Esophagus squamous epithelium (tissue), 5 donors: ENCODE data around the gene GPSM1. TPM values are rescaled to one million over a fixed set of nuclear protein-coding genes. Genes with fewer than 3 reads are reported as not detected.
"Not testable (repeated sequence)": the region's sequence is repeated elsewhere in the genome, so short reads cannot be mapped to it uniquely, and the experiment has no call there.

Experiments used
- DNase-seq: peaks from one replicate; lab custom pipeline; 2025; lab: John Stamatoyannopoulos, UW
- H3K27ac ChIP-seq, 4 donors: fragments of 200-600 bp; sonication (generic); one replicate each; pipeline ENCODE4 v1.5.1; 2016 to 2019; ENCODE audit warnings: mild to moderate bottlenecking in 1 of 4
- H3K27me3 ChIP-seq, 4 donors: fragments of 200-600 bp; sonication (generic); 1 replicate in 3 of 4; 2 replicates in 1 of 4; pipeline versions ENCODE4 v1.5.1 to v1.6.0; 2017 to 2021; ENCODE audit warnings: antibody characterized with exemption in 1 of 4
- H3K36me3 ChIP-seq, 3 donors: fragments of 200-600 bp; sonication (generic); one replicate each; pipeline ENCODE4 v1.5.1; 2016 to 2019
- H3K4me1 ChIP-seq, 3 donors: fragments of 200-600 bp; sonication (generic); one replicate each; pipeline ENCODE4 v1.5.1; 2017 to 2019
- H3K4me3 ChIP-seq, 4 donors: fragments of 200-600 bp; sonication (generic); 1 replicate in 3 of 4; 2 replicates in 1 of 4; pipeline ENCODE4 v1.5.1; 2016 to 2019; ENCODE audit warnings: mild to moderate bottlenecking in 2 of 4, moderate library complexity in 1 of 4
- H3K9me3 ChIP-seq, 3 donors: fragments of 200-600 bp; sonication (generic); one replicate each; pipeline ENCODE4 v1.5.1; 2016 to 2019
- POLR2A ChIP-seq, 4 donors: fragments of 450-650 bp; IDR thresholded peaks; one replicate each; pipeline ENCODE4 v1.6.1; 2017; ENCODE audit warnings: antibody characterized with exemption in 4 of 4, mild to moderate bottlenecking in 4 of 4, moderate library complexity in 3 of 4
- WGBS, 2 donors: methylation state at CpG; one replicate each; pipeline ENCODE4 v1.1.5; 2018; 5-methylcytosine and 5-hydroxymethylcytosine counted together
- intact Hi-C: fragments of 100-400 bp; cut with DNase I; formaldehyde crosslinking; loops from one replicate; pipeline ENCODE4 v1.15.0; 2022
- total RNA-seq, 4 donors: library from RNA; depleted of rRNA; stranded (reverse); fragments of >200 nt; gene quantifications; one replicate each; pipeline ENCODE4 v1.1.0, GENCODE V29; 2016
- TF ChIP-seq, protein P1 (sequence below), 6 experiments: fragments of 450-650 bp in 4 of 6; fragments of 200-600 bp in 2 of 6; sonication (generic) in 2 of 6; IDR thresholded peaks; one replicate each; pipeline ENCODE4 v1.5.1; 2016 to 2019; ENCODE audit warnings: antibody characterized with exemption in 6 of 6, mild to moderate bottlenecking in 4 of 6, moderate library complexity in 4 of 6
- donor health status: DM: yes; HTN: yes; CAD: no.

The GPSM1 gene
- total RNA-seq, 4 donors from 2014 or later, result 0.72 to 8.2 (median 1.9) TPM

DNA sequence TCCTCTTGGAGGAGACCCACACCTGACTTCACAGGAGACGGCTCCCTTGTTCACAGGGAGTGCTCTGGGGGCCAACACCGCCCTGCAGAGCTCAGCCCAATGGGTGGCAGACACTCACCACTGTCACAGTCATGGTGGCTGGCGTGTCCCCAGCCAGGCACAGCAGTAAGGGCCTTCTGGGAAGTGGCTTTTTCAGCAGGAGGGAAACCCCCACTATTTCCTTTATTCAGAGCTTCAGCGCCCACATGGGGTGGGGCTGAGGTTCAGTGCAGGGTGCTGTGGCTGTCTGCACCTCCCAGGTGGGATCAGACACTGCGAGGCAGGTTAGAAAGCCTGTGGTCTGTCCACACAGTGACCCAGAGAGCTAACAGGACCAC, 76.2 kb downstream of the GPSM1 start:
- WGBS, 2 donors, result 71 to 82% methylated on average over 1 to 3 of the region's 5 CpGs
- DNase-seq, result no peak
- Histone ChIP-seq H3K27me3 (no peaks in the 10 kb centered on the region), H3K4me1 (peaks cover 16 to 51% (median 17%) of the 10 kb centered on the region in 3 donors), H3K36me3 (peaks cover 9 to 66% (median 15%) of the 10 kb centered on the region in 3 donors), H3K9me3 (no peaks in the 10 kb centered on the region), H3K27ac (no peak overlapping the region), H3K4me3 (no peak overlapping the region)
- TF ChIP-seq POLR2A (IDR thresholded peaks at IDR 0.05), result no peak
- TF ChIP-seq, protein P1, sequence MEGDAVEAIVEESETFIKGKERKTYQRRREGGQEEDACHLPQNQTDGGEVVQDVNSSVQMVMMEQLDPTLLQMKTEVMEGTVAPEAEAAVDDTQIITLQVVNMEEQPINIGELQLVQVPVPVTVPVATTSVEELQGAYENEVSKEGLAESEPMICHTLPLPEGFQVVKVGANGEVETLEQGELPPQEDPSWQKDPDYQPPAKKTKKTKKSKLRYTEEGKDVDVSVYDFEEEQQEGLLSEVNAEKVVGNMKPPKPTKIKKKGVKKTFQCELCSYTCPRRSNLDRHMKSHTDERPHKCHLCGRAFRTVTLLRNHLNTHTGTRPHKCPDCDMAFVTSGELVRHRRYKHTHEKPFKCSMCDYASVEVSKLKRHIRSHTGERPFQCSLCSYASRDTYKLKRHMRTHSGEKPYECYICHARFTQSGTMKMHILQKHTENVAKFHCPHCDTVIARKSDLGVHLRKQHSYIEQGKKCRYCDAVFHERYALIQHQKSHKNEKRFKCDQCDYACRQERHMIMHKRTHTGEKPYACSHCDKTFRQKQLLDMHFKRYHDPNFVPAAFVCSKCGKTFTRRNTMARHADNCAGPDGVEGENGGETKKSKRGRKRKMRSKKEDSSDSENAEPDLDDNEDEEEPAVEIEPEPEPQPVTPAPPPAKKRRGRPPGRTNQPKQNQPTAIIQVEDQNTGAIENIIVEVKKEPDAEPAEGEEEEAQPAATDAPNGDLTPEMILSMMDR (IDR thresholded peaks at IDR 0.05), result no peak
- intact Hi-C loops, result no loop called here

DNA sequence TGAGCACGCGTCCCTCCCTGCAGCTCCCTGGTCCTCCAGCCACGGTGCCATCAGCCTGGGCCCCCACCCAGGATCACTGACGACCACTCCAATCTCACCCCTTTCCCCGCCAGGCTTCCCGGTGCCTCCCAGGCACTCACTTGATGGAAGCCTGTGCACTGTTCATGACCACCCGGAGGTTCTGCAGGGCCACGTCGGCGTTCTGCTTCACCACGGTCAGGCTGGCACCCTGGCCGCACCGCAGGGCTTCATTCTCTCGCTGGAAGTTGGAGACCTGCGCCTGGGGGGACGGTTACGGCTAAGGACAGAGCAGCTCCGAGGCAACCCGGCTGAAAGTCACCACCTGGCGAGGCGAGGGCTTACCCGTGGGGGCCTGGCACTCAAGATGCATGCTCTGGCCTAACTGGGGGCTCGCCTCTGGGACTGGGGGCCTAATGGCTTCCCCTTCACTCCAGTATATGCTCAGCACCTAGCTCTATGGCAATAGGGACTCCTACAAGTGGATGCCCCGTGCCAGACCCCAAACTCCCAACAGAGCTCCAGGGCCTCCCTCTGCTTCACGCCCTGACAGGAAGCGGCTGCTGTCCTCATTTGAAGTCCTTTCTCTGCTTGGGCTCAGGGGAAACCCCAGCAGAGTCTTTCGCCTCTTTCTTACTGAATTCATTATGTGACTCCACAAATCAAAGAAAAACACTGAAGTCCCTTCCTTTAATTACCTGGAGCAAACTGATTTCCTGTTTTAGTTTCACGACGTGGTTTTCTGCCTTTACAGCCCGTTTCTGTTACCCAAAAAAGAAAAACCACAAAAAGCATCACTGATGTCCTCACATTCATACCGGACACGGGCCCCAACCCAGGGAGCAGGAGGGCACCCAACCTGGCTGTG, 76.8 kb downstream of the GPSM1 start:
- WGBS, 2 donors, result 39 to 77% methylated on average over 10 to 12 of the region's 32 CpGs
- intact Hi-C loops, result no loop called here
- TF ChIP-seq, protein P1 (IDR thresholded peaks at IDR 0.05), result no peak
- TF ChIP-seq POLR2A (IDR thresholded peaks at IDR 0.05), result no peak
- Histone ChIP-seq H3K4me1 (peaks cover 17 to 51% (median 17%) of the 10 kb centered on the region in 3 donors), H3K36me3 (peaks cover 9 to 66% (median 15%) of the 10 kb centered on the region in 3 donors), H3K27ac (peak overlapping the region in 2 of 4 donors; percentile 17 to 22), H3K9me3 (no peaks in the 10 kb centered on the region), H3K4me3 (no peak overlapping the region), H3K27me3 (no peaks in the 10 kb centered on the region)
- no peak for DNase-seq

DNA sequence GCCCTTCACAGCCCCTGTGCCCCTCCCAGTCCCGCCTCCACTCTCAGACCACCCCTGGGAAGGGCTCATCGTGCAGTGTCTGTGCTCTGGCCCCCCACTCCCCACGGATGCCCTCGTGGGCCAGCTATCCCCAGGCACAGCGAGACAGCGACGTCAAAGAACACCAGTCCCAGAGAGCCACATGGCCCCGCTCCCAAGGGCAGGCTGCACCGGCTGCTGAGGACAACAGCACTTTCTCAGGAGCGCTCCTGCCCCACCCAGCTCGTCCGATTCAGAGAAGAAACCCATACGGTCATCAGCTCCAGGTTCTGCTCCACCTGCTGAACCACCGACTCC, 77.4 kb downstream of the GPSM1 start:
- no peaks in the 10 kb centered on the region for H3K9me3 ChIP-seq
- H3K27ac ChIP-seq, result peak overlapping the region in 1 of 4 donors; percentile 22
- 53 to 58% methylated on average over 7 of the region's 14 CpGs for WGBS, 2 donors
- H3K4me3 ChIP-seq, result no peak overlapping the region
- no peaks in the 10 kb centered on the region for H3K27me3 ChIP-seq
- DNase-seq, result no peak
- TF ChIP-seq POLR2A (IDR thresholded peaks at IDR 0.05), result no peak
- TF ChIP-seq, protein P1 (IDR thresholded peaks at IDR 0.05), result no peak
- H3K36me3 ChIP-seq, result peaks cover 9 to 66% (median 15%) of the 10 kb centered on the region in 3 donors
- peaks cover 19 to 51% (median 21%) of the 10 kb centered on the region in 3 donors for H3K4me1 ChIP-seq
- intact Hi-C loops, result no loop called here

DNA sequence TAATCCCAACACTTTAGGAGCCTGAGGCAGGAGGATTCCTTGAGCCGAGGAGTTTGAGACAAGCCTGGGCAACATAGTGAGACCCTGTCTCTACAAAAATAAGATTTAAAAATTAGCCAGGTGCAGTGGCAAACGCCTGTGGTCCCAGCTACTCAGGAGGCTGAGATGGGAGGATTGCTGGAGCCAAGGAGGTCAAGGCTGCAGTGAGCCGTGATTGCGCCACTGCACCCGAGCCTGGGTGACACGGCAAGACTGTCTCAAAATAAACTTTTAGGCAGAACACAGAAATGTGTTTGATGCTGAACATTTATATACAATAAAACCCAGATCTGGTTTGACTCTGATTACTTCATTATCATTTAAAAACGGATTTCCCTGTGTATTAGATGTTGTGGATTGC, 78.1 kb downstream of the GPSM1 start:
- intact Hi-C loops, result no loop called here
- Histone ChIP-seq H3K4me3 (no peak overlapping the region), H3K4me1 (peaks cover 17 to 50% (median 20%) of the 10 kb centered on the region in 3 donors), H3K27me3 (no peaks in the 10 kb centered on the region), H3K27ac (no peak overlapping the region), H3K36me3 (peaks cover 9 to 66% (median 15%) of the 10 kb centered on the region in 3 donors), H3K9me3 (no peaks in the 10 kb centered on the region)
- DNase-seq, result no peak
- no peak for TF ChIP-seq POLR2A (IDR thresholded peaks at IDR 0.05)
- TF ChIP-seq, protein P1 (IDR thresholded peaks at IDR 0.05), result no peak
- WGBS, 2 donors, result 37 to 65% methylated on average over 6 of the region's 7 CpGs

DNA sequence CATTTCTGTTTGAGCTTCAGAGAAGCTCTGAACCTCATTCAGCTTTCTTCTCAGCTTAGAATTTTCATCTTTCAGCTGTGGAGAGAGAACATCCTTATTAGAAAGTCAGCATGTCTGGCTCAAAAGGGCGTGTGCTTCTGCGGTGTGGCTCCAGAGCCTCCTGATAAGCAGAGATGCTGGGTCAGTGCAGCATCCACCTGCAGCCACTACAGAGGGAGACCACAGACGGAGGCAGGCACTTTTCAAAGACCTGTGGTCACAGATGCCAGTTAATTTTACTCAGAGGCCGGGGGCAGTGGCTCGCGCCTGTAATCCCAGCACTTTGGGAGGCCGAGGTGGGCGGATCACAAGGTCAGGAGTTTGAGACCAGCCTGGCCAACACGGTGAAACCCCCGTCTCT, 78.6 kb downstream of the GPSM1 start:
- H3K27ac ChIP-seq, intact Hi-C loops, H3K27me3 ChIP-seq, DNase-seq, H3K9me3 ChIP-seq, H3K4me3 ChIP-seq: not testable (repeated sequence)
- H3K4me1 ChIP-seq, result peaks cover 15 to 46% (median 17%) of the 10 kb centered on the region in 3 donors
- H3K36me3 ChIP-seq, result peaks cover 9 to 66% (median 15%) of the 10 kb centered on the region in 3 donors
- WGBS, 2 donors, result 79 to 91% methylated on average over 4 to 9 of the region's 10 CpGs

DNA sequence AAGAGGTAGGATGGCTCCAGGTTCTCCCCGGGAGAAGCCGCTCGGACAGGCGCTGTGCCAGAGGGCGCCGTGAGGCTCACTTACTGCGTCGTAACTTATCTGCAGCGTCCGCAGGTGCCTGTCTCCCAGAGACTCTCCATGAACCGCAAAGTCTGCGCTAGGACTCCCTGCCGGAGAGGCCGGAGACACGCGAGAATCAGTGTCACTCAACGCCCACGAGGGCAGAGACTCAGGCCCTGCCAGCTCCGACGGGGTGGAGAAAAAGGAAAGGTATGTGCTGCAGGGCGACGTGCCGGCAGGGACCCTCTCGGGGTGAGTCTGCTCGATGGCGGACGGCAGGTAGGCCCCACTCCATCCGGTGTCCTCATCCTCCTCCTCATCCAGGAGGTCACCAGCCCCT, 79.7 kb downstream of the GPSM1 start:
- H3K36me3 ChIP-seq, result peaks cover 9 to 61% (median 15%) of the 10 kb centered on the region in 3 donors
- intact Hi-C loops, H3K4me3 ChIP-seq, H3K27me3 ChIP-seq, H3K9me3 ChIP-seq, H3K27ac ChIP-seq, DNase-seq: not testable (repeated sequence)
- 94 to 99% methylated on average over 18 to 27 of the region's 28 CpGs for WGBS, 2 donors
- H3K4me1 ChIP-seq, result peaks cover 27 to 58% (median 28%) of the 10 kb centered on the region in 3 donors
